SK-N-SH treated with all-trans-retinoic acid at 6 μM for 48 hours (cell line): ENCODE data around the gene HMGCR.
A peak's percentile ranks its signal among the peaks of the same experiment; 100 is the strongest.

Experiments
- ATAC-seq: fragments of 200-7000 bp; cut with Tn5 transposase; 3 replicates; pipeline ENCODE4 v1.9.1; 2020; ENCODE audit warnings: mild to moderate bottlenecking, moderate library complexity
- ARNTL ChIP-seq: fragments of 450-650 bp; formaldehyde crosslinking; IDR thresholded peaks from 2 replicates; pipeline ENCODE4 v1.5.0; 2020; ENCODE audit warnings: low read depth, mild to moderate bottlenecking, moderate library complexity, borderline replicate concordance
- BACH2 ChIP-seq: fragments of 250-450 bp; sonication (Bioruptor Pico); IDR thresholded peaks from 2 replicates; pipeline ENCODE4 v1.9.0; 2021; ENCODE audit warnings: mild to moderate bottlenecking, borderline replicate concordance
- CSDC2 ChIP-seq: fragments of 250-450 bp; sonication (Bioruptor Pico); IDR thresholded peaks from 2 replicates; pipeline ENCODE4 v1.5.0; 2020; ENCODE audit warnings: mild to moderate bottlenecking, moderate library complexity
- ESRRG ChIP-seq: fragments of 250-450 bp; sonication (Bioruptor Pico); IDR thresholded peaks from 2 replicates; pipeline ENCODE4 v1.6.1; 2021; ENCODE audit warnings: mild to moderate bottlenecking
- ISL1 ChIP-seq: fragments of 250-450 bp; sonication (Bioruptor Pico); IDR thresholded peaks from 2 replicates; pipeline ENCODE4 v2.1.2; 2022; ENCODE audit warnings: mild to moderate bottlenecking, moderate library complexity
- OSR1 ChIP-seq: fragments of 250-450 bp; sonication (Bioruptor Pico); IDR thresholded peaks from 2 replicates; pipeline ENCODE4 v1.8.0; 2022; ENCODE audit warnings: moderate library complexity, mild to moderate bottlenecking, inconsistent platforms
- PPARA ChIP-seq: fragments of 250-450 bp; sonication (Bioruptor Pico); IDR thresholded peaks from 2 replicates; pipeline ENCODE4 v1.5.0; 2020; ENCODE audit warnings: mild to moderate bottlenecking, borderline replicate concordance
- RARB ChIP-seq: fragments of 250-450 bp; sonication (Bioruptor Pico); IDR thresholded peaks from 2 replicates; pipeline ENCODE4 v1.8.0; 2021; ENCODE audit warnings: mild to moderate bottlenecking, moderate library complexity
- SNAI2 ChIP-seq: fragments of 250-450 bp; sonication (Bioruptor Pico); IDR thresholded peaks from 2 replicates; pipeline ENCODE4 v1.5.0; 2020; ENCODE audit warnings: mild to moderate bottlenecking, moderate library complexity
- TCF4 ChIP-seq: fragments of 250-450 bp; sonication (Bioruptor Pico); IDR thresholded peaks from 2 replicates; pipeline ENCODE4 v1.8.0; 2021; ENCODE audit warnings: mild to moderate bottlenecking, moderate library complexity, borderline replicate concordance
- TOX ChIP-seq: fragments of 250-450 bp; sonication (Bioruptor Pico); IDR thresholded peaks from 2 replicates; pipeline ENCODE4 v1.8.0; 2021; ENCODE audit warnings: mild to moderate bottlenecking, moderate library complexity, borderline replicate concordance
- ZC3H10 ChIP-seq: fragments of 250-450 bp; sonication (Bioruptor Pico); IDR thresholded peaks from 2 replicates; pipeline ENCODE4 v1.5.1; 2021; ENCODE audit warnings: mild to moderate bottlenecking, moderate library complexity
- ZFP3 ChIP-seq: fragments of 250-450 bp; sonication (Bioruptor Pico); IDR thresholded peaks from 2 replicates; pipeline ENCODE4 v1.5.0; 2020; ENCODE audit warnings: mild to moderate bottlenecking, moderate library complexity
- ZFP30 ChIP-seq: fragments of 450-650 bp; formaldehyde crosslinking; IDR thresholded peaks from 2 replicates; pipeline ENCODE4 v1.5.0; 2022; ENCODE audit warnings: mild to moderate bottlenecking, moderate library complexity
- ZNF565 ChIP-seq: fragments of 450-650 bp; formaldehyde crosslinking; conservative IDR thresholded peaks from 2 replicates; pipeline ENCODE4 v1.5.0; 2020; ENCODE audit warnings: low read depth, mild to moderate bottlenecking, moderate library complexity
- ZNF70 ChIP-seq: fragments of 450-650 bp; formaldehyde crosslinking; IDR thresholded peaks from 2 replicates; pipeline ENCODE4 v1.5.0; 2020; ENCODE audit warnings: mild to moderate bottlenecking, moderate library complexity
- ZNF8 ChIP-seq: fragments of 450-650 bp; formaldehyde crosslinking; IDR thresholded peaks from 2 replicates; pipeline ENCODE4 v1.5.0; 2020; ENCODE audit warnings: mild to moderate bottlenecking, moderate library complexity
- TF ChIP-seq, protein P1 (sequence below): fragments of 250-450 bp; sonication (Bioruptor Pico); IDR thresholded peaks from 2 replicates; pipeline ENCODE4 v1.5.0; 2020; ENCODE audit warnings: mild to moderate bottlenecking, moderate library complexity
- TF ChIP-seq, protein P2 (sequence below): fragments of 250-450 bp; sonication (Bioruptor Pico); IDR thresholded peaks from 2 replicates; pipeline ENCODE4 v1.8.0; 2020; ENCODE audit warnings: mild to moderate bottlenecking, moderate library complexity, borderline replicate concordance
- TF ChIP-seq, protein P3 (sequence below): fragments of 250-450 bp; sonication (Bioruptor Pico); IDR thresholded peaks from 2 replicates; pipeline ENCODE4 v1.5.1; 2021; ENCODE audit warnings: mild to moderate bottlenecking, moderate library complexity
- TF ChIP-seq, protein P4 (sequence below): fragments of 250-450 bp; sonication (Bioruptor Pico); IDR thresholded peaks from 2 replicates; pipeline ENCODE4 v1.5.1; 2020; ENCODE audit warnings: low read depth, mild to moderate bottlenecking, moderate library complexity
- TF ChIP-seq, protein P5 (sequence below): fragments of 250-450 bp; sonication (Bioruptor Pico); IDR thresholded peaks from 2 replicates; pipeline ENCODE4 v1.8.0; 2021; ENCODE audit warnings: low read depth, mild to moderate bottlenecking, moderate library complexity, borderline replicate concordance

The HMGCR gene

DNA sequence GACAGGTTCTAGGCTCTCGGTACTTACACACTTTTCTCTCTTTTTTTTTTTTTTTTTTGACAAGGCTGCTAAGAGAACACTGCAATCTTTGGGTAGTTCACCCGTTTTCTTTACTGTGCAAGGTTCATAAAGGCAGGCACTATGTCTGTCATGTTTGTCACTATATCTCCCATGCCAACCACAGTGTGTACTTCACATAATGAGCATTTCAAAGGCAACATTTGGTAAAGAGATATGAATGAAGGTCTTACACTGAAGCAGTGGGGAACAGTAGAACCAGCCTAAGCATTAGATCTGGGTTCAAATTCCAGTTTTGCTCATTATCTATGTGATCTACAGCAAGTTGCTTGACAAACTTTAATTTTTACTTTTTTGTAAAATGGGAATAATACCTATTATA, 1.5 kb upstream of the HMGCR start:
- ATAC-seq = no peak
- TF ChIP-seq SNAI2 (no peak), TOX (CRISPR knock-in tag) (no peak), ZNF8 (CRISPR knock-in tag) (no peak), RARB (CRISPR knock-in tag) (no peak), ESRRG (CRISPR knock-in tag) (no peak), ZFP30 (no peak), ZFP3 (no peak), OSR1 (CRISPR knock-in tag) (no peak), CSDC2 (no peak), PPARA (CRISPR knock-in tag) (no peak), ISL1 (CRISPR knock-in tag) (no peak), TCF4 (CRISPR knock-in tag) (no peak), ARNTL (CRISPR knock-in tag) (no peak)
- TF ChIP-seq, protein P1, sequence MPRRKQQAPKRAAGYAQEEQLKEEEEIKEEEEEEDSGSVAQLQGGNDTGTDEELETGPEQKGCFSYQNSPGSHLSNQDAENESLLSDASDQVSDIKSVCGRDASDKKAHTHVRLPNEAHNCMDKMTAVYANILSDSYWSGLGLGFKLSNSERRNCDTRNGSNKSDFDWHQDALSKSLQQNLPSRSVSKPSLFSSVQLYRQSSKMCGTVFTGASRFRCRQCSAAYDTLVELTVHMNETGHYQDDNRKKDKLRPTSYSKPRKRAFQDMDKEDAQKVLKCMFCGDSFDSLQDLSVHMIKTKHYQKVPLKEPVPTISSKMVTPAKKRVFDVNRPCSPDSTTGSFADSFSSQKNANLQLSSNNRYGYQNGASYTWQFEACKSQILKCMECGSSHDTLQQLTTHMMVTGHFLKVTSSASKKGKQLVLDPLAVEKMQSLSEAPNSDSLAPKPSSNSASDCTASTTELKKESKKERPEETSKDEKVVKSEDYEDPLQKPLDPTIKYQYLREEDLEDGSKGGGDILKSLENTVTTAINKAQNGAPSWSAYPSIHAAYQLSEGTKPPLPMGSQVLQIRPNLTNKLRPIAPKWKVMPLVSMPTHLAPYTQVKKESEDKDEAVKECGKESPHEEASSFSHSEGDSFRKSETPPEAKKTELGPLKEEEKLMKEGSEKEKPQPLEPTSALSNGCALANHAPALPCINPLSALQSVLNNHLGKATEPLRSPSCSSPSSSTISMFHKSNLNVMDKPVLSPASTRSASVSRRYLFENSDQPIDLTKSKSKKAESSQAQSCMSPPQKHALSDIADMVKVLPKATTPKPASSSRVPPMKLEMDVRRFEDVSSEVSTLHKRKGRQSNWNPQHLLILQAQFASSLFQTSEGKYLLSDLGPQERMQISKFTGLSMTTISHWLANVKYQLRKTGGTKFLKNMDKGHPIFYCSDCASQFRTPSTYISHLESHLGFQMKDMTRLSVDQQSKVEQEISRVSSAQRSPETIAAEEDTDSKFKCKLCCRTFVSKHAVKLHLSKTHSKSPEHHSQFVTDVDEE (CRISPR knock-in tag) = no peak
- TF ChIP-seq, protein P2, sequence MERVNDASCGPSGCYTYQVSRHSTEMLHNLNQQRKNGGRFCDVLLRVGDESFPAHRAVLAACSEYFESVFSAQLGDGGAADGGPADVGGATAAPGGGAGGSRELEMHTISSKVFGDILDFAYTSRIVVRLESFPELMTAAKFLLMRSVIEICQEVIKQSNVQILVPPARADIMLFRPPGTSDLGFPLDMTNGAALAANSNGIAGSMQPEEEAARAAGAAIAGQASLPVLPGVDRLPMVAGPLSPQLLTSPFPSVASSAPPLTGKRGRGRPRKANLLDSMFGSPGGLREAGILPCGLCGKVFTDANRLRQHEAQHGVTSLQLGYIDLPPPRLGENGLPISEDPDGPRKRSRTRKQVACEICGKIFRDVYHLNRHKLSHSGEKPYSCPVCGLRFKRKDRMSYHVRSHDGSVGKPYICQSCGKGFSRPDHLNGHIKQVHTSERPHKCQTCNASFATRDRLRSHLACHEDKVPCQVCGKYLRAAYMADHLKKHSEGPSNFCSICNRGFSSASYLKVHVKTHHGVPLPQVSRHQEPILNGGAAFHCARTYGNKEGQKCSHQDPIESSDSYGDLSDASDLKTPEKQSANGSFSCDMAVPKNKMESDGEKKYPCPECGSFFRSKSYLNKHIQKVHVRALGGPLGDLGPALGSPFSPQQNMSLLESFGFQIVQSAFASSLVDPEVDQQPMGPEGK (CRISPR knock-in tag) = no peak
- TF ChIP-seq, protein P3, sequence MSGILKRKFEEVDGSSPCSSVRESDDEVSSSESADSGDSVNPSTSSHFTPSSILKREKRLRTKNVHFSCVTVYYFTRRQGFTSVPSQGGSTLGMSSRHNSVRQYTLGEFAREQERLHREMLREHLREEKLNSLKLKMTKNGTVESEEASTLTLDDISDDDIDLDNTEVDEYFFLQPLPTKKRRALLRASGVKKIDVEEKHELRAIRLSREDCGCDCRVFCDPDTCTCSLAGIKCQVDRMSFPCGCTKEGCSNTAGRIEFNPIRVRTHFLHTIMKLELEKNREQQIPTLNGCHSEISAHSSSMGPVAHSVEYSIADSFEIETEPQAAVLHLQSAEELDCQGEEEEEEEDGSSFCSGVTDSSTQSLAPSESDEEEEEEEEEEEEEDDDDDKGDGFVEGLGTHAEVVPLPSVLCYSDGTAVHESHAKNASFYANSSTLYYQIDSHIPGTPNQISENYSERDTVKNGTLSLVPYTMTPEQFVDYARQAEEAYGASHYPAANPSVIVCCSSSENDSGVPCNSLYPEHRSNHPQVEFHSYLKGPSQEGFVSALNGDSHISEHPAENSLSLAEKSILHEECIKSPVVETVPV (CRISPR knock-in tag) = no peak

DNA sequence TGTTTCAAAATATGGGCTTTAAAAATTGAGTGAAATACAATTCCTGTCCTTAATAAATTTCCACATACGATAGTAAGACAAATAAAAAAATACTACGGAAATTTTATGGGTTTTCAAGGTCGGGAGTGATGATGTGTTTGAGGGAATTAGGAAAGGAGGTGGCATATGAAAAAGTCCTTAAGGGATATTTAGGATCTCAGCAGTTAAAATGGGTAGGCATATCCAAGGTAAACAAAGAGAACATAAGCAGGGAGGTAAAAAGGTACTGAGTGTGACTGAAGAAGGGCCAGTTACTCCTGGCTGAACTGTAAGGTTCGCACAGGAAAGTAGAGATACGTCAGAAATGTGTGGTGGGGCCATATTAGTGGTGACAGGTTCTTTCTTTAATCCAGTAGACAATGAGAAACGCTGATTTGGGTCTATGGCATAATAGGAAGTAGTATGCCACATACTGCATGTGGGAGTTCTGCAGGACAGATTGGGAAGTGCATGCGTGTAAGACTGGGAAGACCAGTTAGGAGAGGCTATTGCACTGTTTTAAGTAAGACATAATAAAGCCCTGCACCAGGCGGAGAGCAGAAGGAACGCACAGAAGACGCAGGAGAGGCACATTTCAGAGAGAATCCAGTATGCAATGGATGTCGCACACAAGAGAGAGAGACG, 937 bp upstream of the HMGCR start:
- no peak for TF ChIP-seq TOX (CRISPR knock-in tag)
- peak; percentile 81 for TF ChIP-seq ZNF70 (CRISPR knock-in tag)
- peak; percentile 81 for ATAC-seq

DNA sequence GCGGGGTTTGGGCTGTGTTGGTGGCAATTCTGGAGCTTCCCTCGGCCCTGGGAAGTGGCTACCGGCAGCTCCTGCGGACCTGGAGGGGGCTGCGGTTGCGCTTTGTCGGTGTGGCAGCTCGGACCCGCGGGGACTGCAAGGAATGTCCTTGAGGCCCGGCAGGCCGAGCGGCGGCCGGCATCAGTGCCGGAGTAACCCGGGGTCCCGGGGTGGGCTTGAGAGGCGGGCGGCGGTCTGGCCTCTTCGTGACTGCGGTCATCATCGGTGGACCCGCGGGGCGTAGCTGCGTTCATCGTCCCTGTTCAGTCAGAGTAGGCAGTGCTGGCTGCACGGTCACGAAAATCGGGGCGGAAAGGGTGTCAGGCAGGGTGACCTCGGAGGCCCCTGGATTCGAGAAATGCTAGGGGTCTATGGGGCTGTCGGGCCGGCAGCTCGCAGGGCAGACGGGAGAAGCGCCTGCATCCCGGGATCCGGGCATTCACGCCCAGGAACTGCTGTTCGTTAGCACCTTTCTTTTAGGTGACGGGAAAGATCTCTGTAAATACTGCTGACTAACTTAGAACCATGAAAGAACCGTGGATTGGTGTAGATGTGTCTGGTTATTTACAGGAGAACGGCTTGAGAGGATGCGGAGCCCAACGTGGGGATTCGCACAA, 474 bp downstream of the HMGCR start:
- ATAC-seq = peak; percentile 10
- TF ChIP-seq RARB (CRISPR knock-in tag) (no peak), BACH2 (CRISPR knock-in tag) (no peak), ARNTL (CRISPR knock-in tag) (no peak), TOX (CRISPR knock-in tag) (no peak), ZNF565 (no peak), ZNF70 (CRISPR knock-in tag) (no peak), ZC3H10 (CRISPR knock-in tag) (no peak), PPARA (CRISPR knock-in tag) (no peak), ESRRG (CRISPR knock-in tag) (no peak), ZFP30 (no peak), TCF4 (CRISPR knock-in tag) (no peak)
- TF ChIP-seq, protein P4, sequence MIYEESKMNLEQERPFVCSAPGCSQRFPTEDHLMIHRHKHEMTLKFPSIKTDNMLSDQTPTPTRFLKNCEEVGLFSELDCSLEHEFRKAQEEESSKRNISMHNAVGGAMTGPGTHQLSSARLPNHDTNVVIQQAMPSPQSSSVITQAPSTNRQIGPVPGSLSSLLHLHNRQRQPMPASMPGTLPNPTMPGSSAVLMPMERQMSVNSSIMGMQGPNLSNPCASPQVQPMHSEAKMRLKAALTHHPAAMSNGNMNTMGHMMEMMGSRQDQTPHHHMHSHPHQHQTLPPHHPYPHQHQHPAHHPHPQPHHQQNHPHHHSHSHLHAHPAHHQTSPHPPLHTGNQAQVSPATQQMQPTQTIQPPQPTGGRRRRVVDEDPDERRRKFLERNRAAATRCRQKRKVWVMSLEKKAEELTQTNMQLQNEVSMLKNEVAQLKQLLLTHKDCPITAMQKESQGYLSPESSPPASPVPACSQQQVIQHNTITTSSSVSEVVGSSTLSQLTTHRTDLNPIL (CRISPR knock-in tag) = no peak
- TF ChIP-seq, protein P1 (CRISPR knock-in tag) = no peak
- TF ChIP-seq, protein P2 (CRISPR knock-in tag) = no peak
- TF ChIP-seq, protein P5, sequence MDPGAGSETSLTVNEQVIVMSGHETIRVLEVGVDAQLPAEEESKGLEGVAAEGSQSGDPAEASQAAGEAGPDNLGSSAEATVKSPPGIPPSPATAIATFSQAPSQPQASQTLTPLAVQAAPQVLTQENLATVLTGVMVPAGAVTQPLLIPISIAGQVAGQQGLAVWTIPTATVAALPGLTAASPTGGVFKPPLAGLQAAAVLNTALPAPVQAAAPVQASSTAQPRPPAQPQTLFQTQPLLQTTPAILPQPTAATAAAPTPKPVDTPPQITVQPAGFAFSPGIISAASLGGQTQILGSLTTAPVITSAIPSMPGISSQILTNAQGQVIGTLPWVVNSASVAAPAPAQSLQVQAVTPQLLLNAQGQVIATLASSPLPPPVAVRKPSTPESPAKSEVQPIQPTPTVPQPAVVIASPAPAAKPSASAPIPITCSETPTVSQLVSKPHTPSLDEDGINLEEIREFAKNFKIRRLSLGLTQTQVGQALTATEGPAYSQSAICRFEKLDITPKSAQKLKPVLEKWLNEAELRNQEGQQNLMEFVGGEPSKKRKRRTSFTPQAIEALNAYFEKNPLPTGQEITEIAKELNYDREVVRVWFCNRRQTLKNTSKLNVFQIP = no peak
